ENCODE measurements around the gene HSP90B1.

DNA sequence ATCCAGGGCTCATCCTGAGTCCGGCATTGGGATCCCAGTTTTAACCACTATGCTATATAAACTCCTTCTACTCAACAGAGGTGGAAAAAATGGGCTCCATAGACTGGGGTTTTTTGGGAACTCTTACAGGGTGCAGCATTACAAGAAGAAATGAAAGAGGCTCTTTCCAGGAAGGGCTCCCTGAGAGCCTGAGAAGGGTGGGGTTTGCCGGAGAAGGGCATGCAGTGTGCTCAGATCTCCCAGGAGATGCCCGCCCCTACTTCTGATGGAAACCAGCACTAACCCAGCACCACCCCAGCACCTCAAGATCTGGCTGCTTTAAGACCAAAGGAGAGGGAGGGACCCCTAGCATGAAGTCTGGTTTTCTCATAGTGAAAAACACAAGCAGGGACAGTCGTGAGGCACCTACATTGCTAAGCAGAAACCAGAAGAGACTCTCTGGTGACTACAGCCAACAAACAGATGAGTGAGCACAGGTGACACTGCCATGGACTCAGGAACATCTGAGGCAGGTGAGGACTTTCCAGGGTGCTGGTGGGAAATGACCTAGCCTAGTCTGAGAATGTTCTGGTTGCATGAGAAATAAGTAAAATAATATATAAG is 43.9 kb upstream of the HSP90B1 start:
- TF ChIP-seq POLR2A (IDR thresholded peaks at IDR 0.05) = no peak
- TF ChIP-seq, protein P1, sequence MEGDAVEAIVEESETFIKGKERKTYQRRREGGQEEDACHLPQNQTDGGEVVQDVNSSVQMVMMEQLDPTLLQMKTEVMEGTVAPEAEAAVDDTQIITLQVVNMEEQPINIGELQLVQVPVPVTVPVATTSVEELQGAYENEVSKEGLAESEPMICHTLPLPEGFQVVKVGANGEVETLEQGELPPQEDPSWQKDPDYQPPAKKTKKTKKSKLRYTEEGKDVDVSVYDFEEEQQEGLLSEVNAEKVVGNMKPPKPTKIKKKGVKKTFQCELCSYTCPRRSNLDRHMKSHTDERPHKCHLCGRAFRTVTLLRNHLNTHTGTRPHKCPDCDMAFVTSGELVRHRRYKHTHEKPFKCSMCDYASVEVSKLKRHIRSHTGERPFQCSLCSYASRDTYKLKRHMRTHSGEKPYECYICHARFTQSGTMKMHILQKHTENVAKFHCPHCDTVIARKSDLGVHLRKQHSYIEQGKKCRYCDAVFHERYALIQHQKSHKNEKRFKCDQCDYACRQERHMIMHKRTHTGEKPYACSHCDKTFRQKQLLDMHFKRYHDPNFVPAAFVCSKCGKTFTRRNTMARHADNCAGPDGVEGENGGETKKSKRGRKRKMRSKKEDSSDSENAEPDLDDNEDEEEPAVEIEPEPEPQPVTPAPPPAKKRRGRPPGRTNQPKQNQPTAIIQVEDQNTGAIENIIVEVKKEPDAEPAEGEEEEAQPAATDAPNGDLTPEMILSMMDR (IDR thresholded peaks at IDR 0.05) = no peak
- TF ChIP-seq EP300 (IDR thresholded peaks at IDR 0.05) = no peak

Measured in stomach (tissue), 4 donors.